ENCODE results near the gene MS4A14. TPM values are rescaled to one million over a fixed set of nuclear protein-coding genes. Genes with fewer than 3 reads are reported as not detected.

Gene MS4A14
- not detected in 2 replicates for total RNA-seq

GRCh38 chr11:60396382-60396781 lies at the start of gene MS4A14:
Gene MS4A14 (plus strand): TSS chr11:60396459. CDS start chr11:60396579, 120 bp downstream.

GRCh38 chr11:60378354-60378753 lies 17.9 kb upstream of the MS4A14 start, which contains the start of gene MS4A7:
Gene MS4A7 (plus strand): TSS chr11:60378532. CDS start chr11:60383142, 4,610 bp downstream.

GRCh38 chr11:60429272-60429671 lies 33.0 kb downstream of the MS4A14 start, which contains the start of gene MS4A5:
Gene MS4A5 (plus strand): TSS chr11:60429572. CDS start chr11:60429675, 103 bp downstream.

GRCh38 chr11:60455531-60456042 lies 59.3 kb downstream of the MS4A14 start, which contains the start of gene MS4A1:
Gene MS4A1 (plus strand): TSS chr11:60455847. CDS start chr11:60462375, 6,528 bp downstream.

Other genes starting within 250 kb of the MS4A14 start
- gene MS4A6A, start 213.4 kb upstream of the MS4A14 start, total RNA-seq = not detected in 2 replicates
- not detected in 2 replicates for gene MS4A4E, start 153.3 kb upstream of the MS4A14 start, total RNA-seq
- gene MS4A4A, start 115.8 kb upstream of the MS4A14 start, total RNA-seq = not detected in 2 replicates
- gene MS4A6E, start 69.2 kb upstream of the MS4A14 start, total RNA-seq = not detected in 2 replicates
- not detected in 2 replicates for gene MS4A7, start 17.9 kb upstream of the MS4A14 start, total RNA-seq
- not detected in 2 replicates for gene MS4A5, start 33.1 kb downstream of the MS4A14 start, total RNA-seq
- not detected in 2 replicates for gene MS4A1, start 59.4 kb downstream of the MS4A14 start, total RNA-seq
- not detected in 2 replicates for gene MS4A12, start 96.3 kb downstream of the MS4A14 start, total RNA-seq
- not detected in 2 replicates for gene MS4A13, start 118.9 kb downstream of the MS4A14 start, total RNA-seq

All from nasal cavity respiratory epithelium epithelial cell of viscerocranial mucosa (primary cell).